Endometrial microvascular endothelial cells (primary cell): ENCODE measurements around the gene LCOR. TPM values are rescaled to one million over a fixed set of nuclear protein-coding genes. Genes with fewer than 3 reads are reported as not detected.
"Not testable (repeated sequence)": the region's sequence is repeated elsewhere in the genome, so short reads cannot be mapped to it uniquely, and the experiment has no call there.

Experiments
- in situ Hi-C: cut with HindIII; loops from 2 replicates; pipeline ENCODE4 v1.10.0; 2017; ENCODE audit warnings: low sequenced_read_pairs, low pct_unique_long_range_greater_than_20kb; ENCODE audit errors: inconsistent ontology term
- total RNA-seq: library from RNA; depleted of rRNA; stranded (reverse); fragments of >200 nt; gene quantifications from one replicate; pipeline ENCODE4 v1.2.3, GENCODE V29; 2015; ENCODE audit errors: inconsistent ontology term

Gene LCOR
- total RNA-seq, 1 donor from 2014 or later, result 13.4 TPM

GRCh38 chr10:97018251-97019212 is 186.4 kb downstream of the LCOR start:
- in situ Hi-C loops, result no loop called here

- in situ Hi-C loops, result no loop called here
These were observed 187.2 kb downstream of the LCOR start for GRCh38 chr10:97019213-97019844.

GRCh38 chr10:97020452-97021400 is 188.6 kb downstream of the LCOR start:
- in situ Hi-C loops, result no loop called here

- in situ Hi-C loops, result no loop called here
These were observed 190.5 kb downstream of the LCOR start for GRCh38 chr10:97022616-97023015.

- in situ Hi-C loops, result no loop called here
These were observed 191.5 kb downstream of the LCOR start for GRCh38 chr10:97023401-97024167.

GRCh38 chr10:97024168-97025073 is 192.3 kb downstream of the LCOR start:
- in situ Hi-C loops, result no loop called here

GRCh38 chr10:97025613-97026242 is 193.6 kb downstream of the LCOR start:
- in situ Hi-C loops, result no loop called here

- in situ Hi-C loops, result no loop called here
These were observed 196.2 kb downstream of the LCOR start for GRCh38 chr10:97028126-97028831.

GRCh38 chr10:97028832-97029178 is 196.7 kb downstream of the LCOR start:
- in situ Hi-C loops, result no loop called here

GRCh38 chr10:97029271-97029670 is 197.2 kb downstream of the LCOR start:
- in situ Hi-C loops, result no loop called here

GRCh38 chr10:97030894-97031293 is 198.8 kb downstream of the LCOR start:
- in situ Hi-C loops, result no loop called here

- in situ Hi-C loops, result no loop called here
These were observed 199.4 kb downstream of the LCOR start for GRCh38 chr10:97031459-97031858.

GRCh38 chr10:97032624-97033023 is 200.5 kb downstream of the LCOR start:
- in situ Hi-C loops, result no loop called here

- in situ Hi-C loops, result not testable (repeated sequence)
These were observed 201.7 kb downstream of the LCOR start for GRCh38 chr10:97033841-97034240.

GRCh38 chr10:97034301-97034700 is 202.2 kb downstream of the LCOR start:
- in situ Hi-C loops, result no loop called here

GRCh38 chr10:97034958-97035769 is 203.1 kb downstream of the LCOR start:
- in situ Hi-C loops, result no loop called here
